B cell (primary cell): Measurements from ENCODE around the gene SLC48A1.

ENCODE experiments used
- CTCF ChIP-seq: fragments of 200-600 bp; IDR thresholded peaks from one replicate; pipeline ENCODE4 v1.8.0; 2022; ENCODE audit warnings: antibody characterized with exemption, mild to moderate bottlenecking
- EZH2 ChIP-seq: IDR thresholded peaks from 2 replicates; pipeline ENCODE4 v1.6.1; 2012; ENCODE audit warnings: borderline replicate concordance, low read depth, mild to moderate bottlenecking, moderate library complexity, low read length; ENCODE audit not compliant: insufficient read depth, poor library complexity, severe bottlenecking

- no peak for TF ChIP-seq CTCF
- TF ChIP-seq EZH2, result no peak
Observed at GRCh38 chr12:47803191-47803875, 30.3 kb downstream of the SLC48A1 start.
